TTC549 (cell line): ENCODE results near the gene SLC22A13.
"Not testable (repeated sequence)": the region's sequence is repeated elsewhere in the genome, so short reads cannot be mapped to it uniquely, and the experiment has no call there.

Experiments
- FAIRE-seq: peaks from 2 replicates; lab custom pipeline; 2012; peaks lifted over from hg19 to GRCh38; lab: Jason Lieb, UNC

SLC22A13 gene

GRCh38 chr3:38264779-38265178 lies 833 bp upstream of the SLC22A13 start:
- no peak for FAIRE-seq

GRCh38 chr3:38266810-38267209 lies 1.2 kb downstream of the SLC22A13 start:
- FAIRE-seq, result no peak

GRCh38 chr3:38267662-38268061 lies 2.0 kb downstream of the SLC22A13 start:
- no peak for FAIRE-seq

- no peak for FAIRE-seq
Observed at GRCh38 chr3:38268087-38268486, 2.5 kb downstream of the SLC22A13 start.

GRCh38 chr3:38268522-38268921 lies 2.9 kb downstream of the SLC22A13 start:
- FAIRE-seq, result no peak

GRCh38 chr3:38270606-38271005 lies 5.0 kb downstream of the SLC22A13 start:
- FAIRE-seq, result no peak

- FAIRE-seq, result no peak
Observed at GRCh38 chr3:38271553-38271952, 5.9 kb downstream of the SLC22A13 start.

- FAIRE-seq, result no peak
Observed at GRCh38 chr3:38274864-38275649, 9.4 kb downstream of the SLC22A13 start.

- FAIRE-seq, result no peak
Observed at GRCh38 chr3:38275658-38276057, 10.0 kb downstream of the SLC22A13 start.

GRCh38 chr3:38276081-38276916 lies 10.7 kb downstream of the SLC22A13 start:
- no peak for FAIRE-seq

- no peak for FAIRE-seq
Observed at GRCh38 chr3:38276917-38277630, 11.5 kb downstream of the SLC22A13 start.

- no peak for FAIRE-seq
Observed at GRCh38 chr3:38278841-38279240, 13.2 kb downstream of the SLC22A13 start.

GRCh38 chr3:38281895-38282686 lies 16.5 kb downstream of the SLC22A13 start, which contains the start of gene SLC22A14:
Gene SLC22A14, plus strand, starts transcription at chr3:38282294. Its CDS starts 23,733 bp downstream, at chr3:38306027.
- no peak for FAIRE-seq

GRCh38 chr3:38283810-38284755 lies 18.5 kb downstream of the SLC22A13 start:
- no peak for FAIRE-seq

GRCh38 chr3:38284756-38285150 lies 19.1 kb downstream of the SLC22A13 start:
- no peak for FAIRE-seq

GRCh38 chr3:38289286-38290217 lies 23.9 kb downstream of the SLC22A13 start:
- FAIRE-seq, result not testable (repeated sequence)

GRCh38 chr3:38297053-38297452 lies 31.4 kb downstream of the SLC22A13 start:
- FAIRE-seq, result not testable (repeated sequence)

- FAIRE-seq, result no peak
Observed at GRCh38 chr3:38297537-38297936, 31.9 kb downstream of the SLC22A13 start.

GRCh38 chr3:38297947-38298711 lies 32.5 kb downstream of the SLC22A13 start:
- FAIRE-seq, result no peak
